K562 (cell line): Measurements from ENCODE around the gene PUM1. TPM values are rescaled to one million over a fixed set of nuclear protein-coding genes. Genes with fewer than 3 reads are reported as not detected.

Experiments used
- ATAC-seq: fragments of 200-7000 bp; cut with Tn5 transposase; 3 replicates; pipeline ENCODE4 v1.9.1; 2020; ENCODE audit warnings: moderate library complexity
- BruUV-seq: library from RNA; stranded (reverse); fragments of 400-500 nt; replicated peaks from 2 replicates; lab custom pipeline; 2021; lab: Mats Ljungman, UMichigan
- CTCF ChIA-PET: fragments of 300-600 bp; formaldehyde crosslinking; extraction: SDS; loops from one replicate; lab custom pipeline; 2021; ENCODE audit warnings: low intra/inter-chr PET ratio; lab: Yijun Ruan, JAX
- POLR2A ChIA-PET: fragments of 300-600, 350-650 bp; sonication (Branson Sonifier 250); formaldehyde crosslinking; extraction: SDS; loops from one replicate; lab custom pipeline; 2021; ENCODE audit warnings: antibody characterized with exemption, inconsistent platforms; lab: Yijun Ruan, JAX
- DNase-seq, 4 experiments: peaks; one replicate each; pipeline versions ENCODE4 v3.0.0 to v3.0.0-alpha.2; 2011 to 2018; ENCODE audit warnings: low spot score in 3 of 4, mixed read lengths in 3 of 4; ENCODE audit errors: extremely low read depth in 1 of 4
- FAIRE-seq: peaks from 2 replicates; lab custom pipeline; 2011; peaks lifted over from hg19 to GRCh38; lab: Jason Lieb, UNC
- H2AFZ ChIP-seq: 2 replicates; pipeline ENCODE4 v1.6.0; 2011; ENCODE audit warnings: low read depth, low read length, control low read depth, inconsistent platforms
- H3K27ac ChIP-seq: fragments of 200-600 bp; 3 replicates; pipeline ENCODE4 v1.8.0; 2011; ENCODE audit warnings: low read depth, mild to moderate bottlenecking, control low read depth, inconsistent platforms, low read length, moderate library complexity, mixed read lengths; ENCODE audit errors: extremely low read depth
- H3K27me3 ChIP-seq, 2 experiments: fragments of 300-600 bp in 1 of 2; 2 replicates in 1 of 2; 3 replicates in 1 of 2; pipeline versions ENCODE4 v1.6.0 to v1.8.0; 2011; ENCODE audit warnings: inconsistent platforms in 2 of 2, low read length in 2 of 2, mild to moderate bottlenecking in 1 of 2, mixed read lengths in 1 of 2, moderate library complexity in 1 of 2; ENCODE audit not compliant: control insufficient read depth in 2 of 2, insufficient read depth in 2 of 2
- H3K36me3 ChIP-seq: fragments of 300-600 bp; 3 replicates; pipeline ENCODE4 v1.8.0; 2011; ENCODE audit warnings: mild to moderate bottlenecking, low read length, inconsistent platforms; ENCODE audit not compliant: control insufficient read depth, insufficient read depth
- H3K4me1 ChIP-seq, 2 experiments: fragments of 200-600 bp in 1 of 2; replicated peaks in 1 of 2; 2 replicates in 1 of 2; 3 replicates in 1 of 2; pipeline versions ENCODE4 v1.5.1 to v1.8.0; 2011; ENCODE audit warnings: inconsistent platforms in 2 of 2, low read length in 2 of 2, mild to moderate bottlenecking in 1 of 2, mixed read lengths in 1 of 2, moderate library complexity in 1 of 2; ENCODE audit not compliant: control insufficient read depth in 2 of 2, insufficient read depth in 2 of 2
- H3K4me2 ChIP-seq: 2 replicates; pipeline ENCODE4 v1.6.1; 2011; ENCODE audit warnings: low read length, control low read depth, inconsistent platforms, mixed read lengths; ENCODE audit not compliant: insufficient read depth
- H3K4me3 ChIP-seq: fragments of 200-600 bp; sonication (generic), shearing (Covaris generic); 2 replicates; pipeline ENCODE4 v1.5.1; 2016; ENCODE audit warnings: control low read depth, inconsistent platforms
- H3K79me2 ChIP-seq: fragments of 200-600 bp; 3 replicates; pipeline ENCODE4 v1.8.0; 2011; ENCODE audit warnings: low read length, inconsistent platforms; ENCODE audit not compliant: control insufficient read depth, insufficient read depth
- H3K9ac ChIP-seq, 2 experiments: 2 replicates each; pipeline versions ENCODE4 v1.6.0 to v1.6.1; 2011; ENCODE audit warnings: low read depth in 2 of 2, low read length in 2 of 2, control low read depth in 1 of 2, inconsistent platforms in 1 of 2, mild to moderate bottlenecking in 1 of 2, mixed read lengths in 1 of 2; ENCODE audit not compliant: insufficient read depth in 1 of 2
- H3K9me1 ChIP-seq: one replicate; pipeline ENCODE4 v1.6.0; 2011; ENCODE audit warnings: inconsistent platforms, mild to moderate bottlenecking, low read length, moderate library complexity; ENCODE audit not compliant: control insufficient read depth, insufficient read depth
- H3K9me3 ChIP-seq: replicated peaks from 2 replicates; pipeline ENCODE4 v1.5.1; 2011; ENCODE audit warnings: low read depth, low read length, inconsistent platforms; ENCODE audit not compliant: control insufficient read depth, insufficient read depth
- H4K20me1 ChIP-seq: replicated peaks from 2 replicates; pipeline ENCODE4 v1.6.1; 2011; ENCODE audit warnings: low read length, inconsistent platforms, mixed read lengths; ENCODE audit not compliant: control insufficient read depth, insufficient read depth
- CBFA2T3 ChIP-seq: fragments of 450-650 bp; IDR thresholded peaks from 2 replicates; pipeline ENCODE4 v1.6.1; 2017
- FOXK2 ChIP-seq, 2 experiments: fragments of 450-650 bp; IDR thresholded peaks in 1 of 2; conservative IDR thresholded peaks in 1 of 2; 2 replicates each; pipeline ENCODE4 v1.6.1; 2016; ENCODE audit warnings: low read depth in 2 of 2, mild to moderate bottlenecking in 1 of 2
- HDAC3 ChIP-seq: fragments of 450-650 bp; IDR thresholded peaks from 2 replicates; pipeline ENCODE4 v1.6.1; 2018; ENCODE audit warnings: borderline replicate concordance, mild to moderate bottlenecking, moderate library complexity; ENCODE audit not compliant: partially characterized antibody
- KLF13 ChIP-seq: fragments of 450-650 bp; IDR thresholded peaks from 2 replicates; pipeline ENCODE4 v1.6.1; 2016; ENCODE audit warnings: missing genetic modification characterization, low read depth, mild to moderate bottlenecking, missing compliant biosample characterization, moderate library complexity, borderline replicate concordance
- NBN ChIP-seq: fragments of 450-650 bp; IDR thresholded peaks from 2 replicates; pipeline ENCODE4 v1.6.1; 2016; ENCODE audit warnings: low read depth, mild to moderate bottlenecking
- ZNF347 ChIP-seq: fragments of 450-650 bp; formaldehyde crosslinking; IDR thresholded peaks from 2 replicates; pipeline ENCODE4 v1.4.0; 2020; ENCODE audit warnings: low read depth, mild to moderate bottlenecking, moderate library complexity
- ZNF77 ChIP-seq: fragments of 250-450 bp; sonication (Bioruptor Pico); IDR thresholded peaks from 2 replicates; pipeline ENCODE4 v1.5.0; 2020
- WGBS: fragments of 100-300 bp; shearing (Covaris generic); methylation state at CpG from one replicate; pipeline ENCODE4 v1.1.6; 2016; ENCODE audit warnings: low coverage, mixed read lengths; ENCODE audit not compliant: insufficient coverage; ENCODE audit errors: missing lambda C conversion rate; 5-methylcytosine and 5-hydroxymethylcytosine counted together
- in situ Hi-C: fragments of 300-500 bp; cut with MboI; formaldehyde crosslinking; loops from 4 replicates; pipeline ENCODE4 v1.15.0; 2018; ENCODE audit warnings: inconsistent platforms, mixed read lengths
- intact Hi-C: fragments of 100-400 bp; cut with micrococcal nuclease; formaldehyde crosslinking; loops from 2 replicates; pipeline ENCODE4 v1.14.2; 2022
- polyA plus RNA-seq, 8 experiments: library from polyadenylated mRNA; depleted of rRNA in 4 of 8; stranded (reverse) in 5 of 8; unstranded in 3 of 8; fragments of >200 nt; fragmentation: Nextera tagmentation in 2 of 8; fragmentation: Illumina TruSeq in 1 of 8; extraction: Ambion mirVana in 2 of 8; extraction: Trizol in 1 of 8; gene quantifications; 2 replicates each; pipeline versions ENCODE4 v1.2.1 to v1.2.3, GENCODE V29; 2011 to 2014; ENCODE audit warnings: inconsistent platforms in 1 of 8, missing spikeins in 1 of 8
- total RNA-seq, 7 experiments: library from RNA; depleted of rRNA in 6 of 7; stranded (reverse); fragments of >200 nt in 6 of 7; fragmentation: Illumina TruSeq in 2 of 7; extraction: Trizol in 2 of 7; gene quantifications; 2 replicates each; pipeline versions ENCODE4 v1.2.1 to v1.2.3, GENCODE V29; 2011 to 2021; ENCODE audit warnings: low replicate concordance in 1 of 7
- TF ChIP-seq, protein P1 (sequence below), 2 experiments: fragments of 450-650 bp in 1 of 2; sonication (generic) in 1 of 2; formaldehyde crosslinking in 1 of 2; IDR thresholded peaks; 2 replicates each; pipeline versions ENCODE4 v1.7.1 to v1.9.0; 2016 to 2022; ENCODE audit warnings: inconsistent platforms in 1 of 2, mild to moderate bottlenecking in 1 of 2, missing genetic modification reagents in 1 of 2
- TF ChIP-seq, protein P2 (sequence below): sonication (generic); formaldehyde crosslinking; IDR thresholded peaks from 2 replicates; pipeline ENCODE4 v1.8.0; 2022; ENCODE audit warnings: mild to moderate bottlenecking, missing genetic modification reagents, borderline replicate concordance

PUM1 gene
- total and polyA plus RNA-seq, 9 of the 15 experiments (the other 6 are each of a cell fraction or from before 2014, with no cell fraction given): 37.7 to 104 (median 55.7) TPM

DNA sequence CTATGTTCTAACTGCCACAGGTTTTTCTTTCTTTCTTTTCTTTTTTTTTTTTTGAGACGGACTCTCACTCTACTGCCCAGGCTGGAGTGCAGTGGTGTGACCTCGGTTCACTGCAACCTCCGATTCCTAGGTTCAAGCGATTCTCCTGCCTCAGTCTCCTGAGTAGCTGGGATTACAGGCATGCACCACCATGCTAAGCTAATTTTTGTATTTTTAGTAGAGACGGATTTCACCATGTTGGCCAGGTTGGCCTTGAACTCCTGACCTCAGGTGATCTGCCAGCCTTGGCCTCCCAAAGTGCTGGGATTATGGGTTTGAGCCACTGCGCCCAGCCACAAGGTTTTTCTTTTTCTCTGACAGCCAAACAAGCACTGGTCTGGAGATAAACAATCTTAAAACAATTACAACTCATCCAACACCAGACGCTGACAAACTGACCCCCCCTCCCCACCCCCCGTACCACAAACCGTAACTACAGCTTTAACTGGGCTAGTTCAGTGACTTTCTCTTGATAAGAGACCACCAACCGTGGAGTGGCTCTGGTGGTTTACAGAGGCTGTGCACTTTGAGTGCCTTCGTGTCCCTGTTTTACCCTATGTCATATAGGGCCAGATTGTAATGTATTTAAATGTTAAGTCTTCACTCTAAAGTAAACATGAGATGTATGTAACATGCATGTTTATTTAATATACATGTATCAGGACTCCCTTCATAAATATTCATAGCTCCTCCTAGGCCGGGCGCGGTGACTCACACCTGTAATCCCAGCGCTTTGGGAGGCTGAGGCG, 19.5 kb upstream of the PUM1 start:
- DNase-seq (peak; percentile 49 to 86 (median 68)), ATAC-seq (peak; percentile 87), FAIRE-seq (peak; percentile 86)
- BruUV-seq: no TSS peak
- H3K9ac ChIP-seq: peak overlapping the region; percentile 7 to 56; a peak in 1 of 4 replicates
- H3K27me3 ChIP-seq: no peaks in the 10 kb centered on the region
- H3K9me3 ChIP-seq: no peaks in the 10 kb centered on the region
- H3K79me2 ChIP-seq: no peaks in the 10 kb centered on the region
- H3K27ac ChIP-seq: peak overlapping the region; percentile 42; the same call in 2 of the 3 replicates
- ChIA-PET CTCF (no interaction called here), POLR2A (interaction anchor here (0.6 to 3.5 kb wide), 7 partner anchors 10 to 381 kb away, joined by 3 to 35 read pairs (median 5); partner anchors contain the start of gene PUM1)
- peak overlapping the region; percentile 61 for H3K4me2 ChIP-seq
- 10% methylated on average over 15 of the region's 16 CpGs for WGBS
- in situ Hi-C loops: no loop called here
- intact Hi-C loops: no loop called here
- peaks cover 16 to 20% of the 10 kb centered on the region in 2 experiments for H3K4me1 ChIP-seq
- H3K4me3 ChIP-seq: no peak overlapping the region
- no peaks in the 10 kb centered on the region for H4K20me1 ChIP-seq
- H3K36me3 ChIP-seq: no peaks in the 10 kb centered on the region
- no peaks in the 10 kb centered on the region for H3K9me1 ChIP-seq
- H2AFZ ChIP-seq: peak overlapping the region; percentile 76
- no peak; the same call in 1 of the 2 replicates for TF ChIP-seq NBN
- peak; percentile 70 for TF ChIP-seq HDAC3
- no peak for TF ChIP-seq ZNF347 (CRISPR knock-in tag)
- peak; percentile 54 to 69; a peak in 3 of 4 replicates for TF ChIP-seq FOXK2 (conservative IDR thresholded peaks at IDR 0.05 in 1 of 2, IDR thresholded peaks at IDR 0.05 in 1 of 2; ENCODE audit: low read depth in 2 of 2)
- no peak for TF ChIP-seq KLF13 (tag)
- peak; percentile 64 for TF ChIP-seq CBFA2T3
- TF ChIP-seq ZNF77 (CRISPR knock-in tag): no peak
- TF ChIP-seq, protein P1, sequence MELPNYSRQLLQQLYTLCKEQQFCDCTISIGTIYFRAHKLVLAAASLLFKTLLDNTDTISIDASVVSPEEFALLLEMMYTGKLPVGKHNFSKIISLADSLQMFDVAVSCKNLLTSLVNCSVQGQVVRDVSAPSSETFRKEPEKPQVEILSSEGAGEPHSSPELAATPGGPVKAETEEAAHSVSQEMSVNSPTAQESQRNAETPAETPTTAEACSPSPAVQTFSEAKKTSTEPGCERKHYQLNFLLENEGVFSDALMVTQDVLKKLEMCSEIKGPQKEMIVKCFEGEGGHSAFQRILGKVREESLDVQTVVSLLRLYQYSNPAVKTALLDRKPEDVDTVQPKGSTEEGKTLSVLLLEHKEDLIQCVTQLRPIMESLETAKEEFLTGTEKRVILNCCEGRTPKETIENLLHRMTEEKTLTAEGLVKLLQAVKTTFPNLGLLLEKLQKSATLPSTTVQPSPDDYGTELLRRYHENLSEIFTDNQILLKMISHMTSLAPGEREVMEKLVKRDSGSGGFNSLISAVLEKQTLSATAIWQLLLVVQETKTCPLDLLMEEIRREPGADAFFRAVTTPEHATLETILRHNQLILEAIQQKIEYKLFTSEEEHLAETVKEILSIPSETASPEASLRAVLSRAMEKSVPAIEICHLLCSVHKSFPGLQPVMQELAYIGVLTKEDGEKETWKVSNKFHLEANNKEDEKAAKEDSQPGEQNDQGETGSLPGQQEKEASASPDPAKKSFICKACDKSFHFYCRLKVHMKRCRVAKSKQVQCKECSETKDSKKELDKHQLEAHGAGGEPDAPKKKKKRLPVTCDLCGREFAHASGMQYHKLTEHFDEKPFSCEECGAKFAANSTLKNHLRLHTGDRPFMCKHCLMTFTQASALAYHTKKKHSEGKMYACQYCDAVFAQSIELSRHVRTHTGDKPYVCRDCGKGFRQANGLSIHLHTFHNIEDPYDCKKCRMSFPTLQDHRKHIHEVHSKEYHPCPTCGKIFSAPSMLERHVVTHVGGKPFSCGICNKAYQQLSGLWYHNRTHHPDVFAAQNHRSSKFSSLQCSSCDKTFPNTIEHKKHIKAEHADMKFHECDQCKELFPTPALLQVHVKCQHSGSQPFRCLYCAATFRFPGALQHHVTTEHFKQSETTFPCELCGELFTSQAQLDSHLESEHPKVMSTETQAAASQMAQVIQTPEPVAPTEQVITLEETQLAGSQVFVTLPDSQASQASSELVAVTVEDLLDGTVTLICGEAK (IDR thresholded peaks at IDR 0.05): peak; percentile 62; the same call in 1 of the 2 replicates
- TF ChIP-seq, protein P1 (CRISPR knock-in tag; IDR thresholded peaks at IDR 0.05): no peak
- TF ChIP-seq, protein P2, sequence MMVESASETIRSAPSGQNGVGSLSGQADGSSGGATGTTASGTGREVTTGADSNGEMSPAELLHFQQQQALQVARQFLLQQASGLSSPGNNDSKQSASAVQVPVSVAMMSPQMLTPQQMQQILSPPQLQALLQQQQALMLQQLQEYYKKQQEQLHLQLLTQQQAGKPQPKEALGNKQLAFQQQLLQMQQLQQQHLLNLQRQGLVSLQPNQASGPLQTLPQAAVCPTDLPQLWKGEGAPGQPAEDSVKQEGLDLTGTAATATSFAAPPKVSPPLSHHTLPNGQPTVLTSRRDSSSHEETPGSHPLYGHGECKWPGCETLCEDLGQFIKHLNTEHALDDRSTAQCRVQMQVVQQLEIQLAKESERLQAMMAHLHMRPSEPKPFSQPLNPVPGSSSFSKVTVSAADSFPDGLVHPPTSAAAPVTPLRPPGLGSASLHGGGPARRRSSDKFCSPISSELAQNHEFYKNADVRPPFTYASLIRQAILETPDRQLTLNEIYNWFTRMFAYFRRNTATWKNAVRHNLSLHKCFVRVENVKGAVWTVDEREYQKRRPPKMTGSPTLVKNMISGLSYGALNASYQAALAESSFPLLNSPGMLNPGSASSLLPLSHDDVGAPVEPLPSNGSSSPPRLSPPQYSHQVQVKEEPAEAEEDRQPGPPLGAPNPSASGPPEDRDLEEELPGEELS (CRISPR knock-in tag): no peak
